UCSD-AML1 (cell line): ENCODE results near the gene PPP1R9A.

Experiments
- DNase-seq: peaks from one replicate; lab custom pipeline; 2025; ENCODE audit not compliant: unreplicated experiment; lab: John Stamatoyannopoulos, UW

Gene PPP1R9A

DNA sequence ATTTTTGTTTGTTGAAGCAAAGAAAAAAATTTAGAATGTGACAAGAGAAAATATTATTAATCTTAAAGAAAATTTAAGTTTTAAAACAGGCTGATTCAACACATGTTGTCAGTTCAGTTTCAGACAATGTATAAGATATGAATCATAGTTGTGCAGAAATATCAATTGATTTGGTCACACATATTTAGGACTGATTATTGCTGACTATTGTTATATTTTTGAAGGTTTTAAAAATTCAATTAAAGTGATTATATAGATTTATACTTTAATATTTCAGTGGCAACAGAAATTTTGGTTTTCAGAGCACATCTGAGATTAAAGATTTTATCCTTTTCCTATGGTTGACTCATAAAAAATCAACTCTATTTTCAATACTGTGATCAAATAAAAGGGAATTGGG lies 284.4 kb downstream of the PPP1R9A start:
- no peak for DNase-seq

DNA sequence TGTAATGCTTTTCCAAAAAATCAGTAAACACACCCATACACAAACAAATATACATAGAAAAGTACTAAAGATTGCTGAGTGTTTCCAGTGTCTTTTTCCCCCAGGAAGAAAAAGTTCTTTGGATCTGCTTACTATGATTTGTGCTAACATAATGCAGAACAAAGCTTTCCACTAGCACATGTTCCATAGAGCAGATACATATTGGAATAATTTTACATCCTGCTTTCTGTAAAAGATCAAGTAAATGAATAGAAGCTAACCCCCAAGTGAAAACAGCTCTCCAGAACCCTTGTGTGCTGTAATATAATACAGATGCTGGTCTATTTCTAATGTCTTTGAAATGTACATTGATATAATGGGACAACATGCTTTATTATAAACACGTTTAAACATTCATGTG lies 291.5 kb downstream of the PPP1R9A start:
- no peak for DNase-seq

DNA sequence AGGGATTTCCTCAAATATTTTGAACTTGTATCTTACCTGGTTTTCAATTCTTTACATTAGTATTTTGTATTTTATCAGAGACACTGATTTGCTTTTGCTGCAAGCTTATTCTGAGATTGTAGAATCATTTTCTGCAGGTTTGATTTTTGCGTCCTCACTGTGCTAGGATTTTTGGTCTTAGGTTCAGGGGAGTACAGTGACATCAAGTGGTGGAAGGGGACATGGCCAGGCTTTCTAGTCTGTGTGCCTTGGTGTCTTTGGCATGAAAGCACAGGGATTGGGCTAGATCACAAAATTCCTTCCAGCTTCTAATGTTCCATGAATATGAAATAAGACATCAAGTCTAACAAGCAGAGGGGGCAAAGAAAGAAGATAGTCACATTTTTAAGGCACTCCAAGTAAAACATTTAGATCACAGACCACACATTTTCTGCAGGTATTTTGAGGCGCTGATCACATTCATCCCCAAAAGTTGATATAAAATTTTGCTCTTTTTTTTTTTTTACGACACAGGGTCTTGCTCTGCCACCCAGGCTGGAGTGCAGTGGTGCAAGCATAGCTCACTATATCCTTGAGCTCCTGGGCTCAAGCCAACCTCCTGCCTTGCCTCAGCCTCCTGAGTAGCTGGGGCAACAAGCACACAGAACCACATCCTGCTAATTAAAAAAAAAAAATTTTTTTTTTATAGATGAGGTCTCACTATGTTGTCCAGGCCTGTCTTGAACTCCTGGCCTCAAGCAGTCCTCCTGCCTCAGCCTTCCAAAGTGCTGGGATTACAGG lies 292.6 kb downstream of the PPP1R9A start:
- peak; percentile 1 for DNase-seq

DNA sequence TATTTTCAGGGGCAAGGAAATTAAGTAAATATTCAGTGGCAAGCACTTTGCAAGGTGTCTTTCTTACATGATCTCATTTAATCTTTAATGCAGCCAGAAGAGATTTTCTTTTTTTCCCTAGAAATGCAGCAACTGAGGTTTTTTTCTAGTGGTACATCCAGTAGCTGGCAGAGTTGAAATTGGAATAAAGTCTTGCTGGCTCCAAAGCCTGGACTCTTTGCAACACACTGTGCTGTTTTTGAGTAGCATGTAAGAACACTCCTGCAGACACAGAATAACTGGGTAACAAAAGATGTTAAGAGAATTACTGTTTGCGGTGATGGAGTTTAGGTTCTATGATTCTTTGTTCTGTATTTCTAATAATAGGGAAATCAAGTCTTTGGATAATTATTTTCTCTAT lies 293.3 kb downstream of the PPP1R9A start:
- DNase-seq: no peak

DNA sequence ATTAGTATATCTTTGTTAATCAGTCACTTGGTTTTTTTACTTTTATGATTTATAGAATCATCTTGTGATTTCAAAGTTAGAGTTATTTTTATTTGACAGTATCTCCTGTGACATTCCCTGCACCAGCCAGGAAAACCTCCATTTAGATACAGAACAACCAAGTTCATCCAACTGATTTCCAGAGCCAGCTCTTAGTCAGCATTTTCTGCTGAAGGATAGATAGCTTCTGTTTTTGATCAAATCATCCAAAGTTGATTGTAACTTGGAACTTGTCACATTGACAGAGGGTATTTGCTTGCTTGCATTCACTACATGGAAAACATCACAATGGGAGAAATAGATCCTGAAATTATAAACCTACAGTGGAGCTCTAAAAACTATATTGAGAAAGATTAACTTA lies 294.3 kb downstream of the PPP1R9A start:
- DNase-seq: no peak

DNA sequence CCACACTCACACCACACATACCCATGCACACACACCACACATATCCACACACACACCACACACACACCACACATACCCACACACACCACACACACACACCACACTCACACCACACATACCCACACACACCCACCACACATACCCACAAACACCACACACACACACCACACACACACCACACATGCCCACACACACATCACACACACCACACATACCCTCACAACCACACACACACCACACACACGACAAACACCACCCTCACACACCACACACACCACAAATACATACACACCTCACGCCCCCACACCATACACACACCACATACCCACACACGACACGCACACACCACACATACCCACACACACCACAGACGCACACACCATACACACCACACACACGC lies 297.2 kb downstream of the PPP1R9A start:
- DNase-seq: no peak

DNA sequence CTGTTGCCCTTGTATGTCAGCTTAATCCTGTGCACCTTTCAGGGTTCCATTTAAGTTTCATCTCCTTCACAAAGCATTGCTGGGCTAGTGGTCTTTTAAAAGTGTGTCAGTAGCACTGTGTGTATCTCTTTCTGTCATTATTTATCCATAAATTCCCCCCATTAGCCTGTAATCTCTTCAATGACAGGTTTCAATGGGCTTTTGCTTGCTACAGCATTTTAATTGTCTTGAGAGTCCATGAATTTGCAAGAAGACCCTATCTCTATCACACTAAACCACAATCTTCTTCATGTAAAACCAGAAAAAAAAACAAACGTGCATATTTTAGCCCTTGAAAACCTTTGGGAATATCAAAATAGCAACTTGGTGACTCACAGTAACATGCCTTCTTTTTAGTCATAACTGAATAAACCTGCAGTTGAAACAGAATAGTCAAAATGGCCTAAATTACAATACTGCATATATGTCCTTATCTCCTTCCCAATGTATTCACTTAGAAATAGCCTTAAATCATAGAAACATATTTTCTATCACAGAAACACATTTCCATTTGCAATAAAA lies 298.4 kb downstream of the PPP1R9A start:
- no peak for DNase-seq

DNA sequence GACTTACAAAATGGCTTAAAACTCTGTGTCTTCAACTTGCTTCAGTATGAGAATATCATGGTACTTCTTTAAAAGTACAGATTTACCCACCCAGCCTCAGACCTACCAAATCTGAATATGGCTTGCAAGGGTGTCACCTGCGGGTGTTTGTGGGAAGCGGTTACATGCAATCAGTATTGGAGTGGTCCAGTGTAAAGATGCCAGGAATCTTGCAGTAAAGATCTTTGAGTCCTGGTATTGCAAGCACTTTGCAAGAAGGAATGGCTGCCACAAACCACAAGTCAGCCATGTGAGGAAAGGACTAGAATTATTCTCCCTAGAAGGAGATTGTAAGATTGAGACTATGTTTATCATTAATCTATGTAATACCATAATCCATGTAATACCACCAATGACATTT lies 301.9 kb downstream of the PPP1R9A start:
- no peak for DNase-seq

DNA sequence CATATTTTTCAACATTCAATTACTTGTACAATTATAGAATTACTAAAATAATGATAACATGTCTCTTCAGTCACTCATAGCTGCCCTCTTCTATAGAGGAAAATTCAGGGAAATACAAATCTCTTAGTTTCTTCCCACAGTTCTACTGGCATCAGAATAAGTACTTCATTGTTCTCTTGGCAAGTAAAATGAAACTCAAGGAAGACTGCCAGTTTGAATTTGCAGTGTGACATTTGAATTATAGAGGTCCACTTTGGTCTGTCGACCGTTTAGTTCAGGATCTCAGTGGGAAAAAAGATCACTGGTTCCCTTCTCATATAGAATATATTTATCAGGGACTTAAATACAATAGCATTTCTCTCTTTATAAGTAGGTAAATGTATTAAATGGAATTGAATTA lies 302.4 kb downstream of the PPP1R9A start:
- no peak for DNase-seq

DNA sequence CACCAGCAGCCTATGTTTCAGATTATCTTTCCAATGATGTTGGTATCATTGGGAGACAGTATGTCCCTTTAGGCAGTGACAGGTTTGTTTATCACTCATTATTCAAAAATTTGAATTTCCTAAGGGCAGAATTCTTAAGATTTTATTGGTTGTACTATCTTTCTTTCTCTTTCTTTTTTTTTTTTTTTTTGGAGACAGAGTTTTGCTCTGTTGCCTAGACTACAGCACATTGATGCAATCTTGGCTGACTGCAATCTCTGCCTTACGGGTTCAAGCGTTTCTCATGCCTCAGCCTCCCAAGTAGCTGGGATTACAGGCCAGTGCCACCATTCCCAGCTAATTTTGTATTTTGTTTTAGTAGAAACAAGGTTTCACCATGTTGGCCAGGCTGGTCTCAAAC lies 305.8 kb downstream of the PPP1R9A start:
- no peak for DNase-seq

DNA sequence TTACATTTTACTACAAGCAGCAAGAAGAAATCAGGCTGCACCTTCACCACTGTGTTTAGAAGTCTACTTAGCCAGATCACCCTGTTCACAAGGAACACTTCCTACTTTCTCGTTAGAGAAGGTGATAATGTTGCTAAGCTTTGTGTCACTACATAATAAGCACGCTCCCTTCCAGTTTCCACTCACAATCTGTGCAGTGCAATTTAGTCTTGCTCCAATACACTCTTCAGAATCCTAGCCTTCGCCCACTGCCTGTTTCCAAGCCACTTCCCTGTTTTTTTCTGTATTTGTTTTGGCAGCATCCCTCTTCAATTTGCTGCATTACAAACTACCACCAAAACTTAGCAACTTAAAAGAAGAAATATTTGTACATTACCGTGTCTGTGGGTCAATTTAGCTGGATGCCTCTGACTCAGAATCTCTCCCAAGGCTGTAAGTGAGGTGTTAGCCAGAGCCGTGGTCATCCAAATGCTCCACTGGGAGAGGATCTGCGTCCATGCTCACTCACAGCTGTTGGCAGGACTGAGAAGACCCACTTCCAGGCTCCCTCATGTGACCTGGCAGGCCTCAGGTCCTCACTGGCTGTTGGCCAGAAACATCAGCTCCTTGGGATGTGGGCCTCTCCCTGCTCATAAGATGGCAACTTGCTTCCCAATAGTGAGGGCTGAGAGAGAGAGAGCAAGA lies 306.6 kb downstream of the PPP1R9A start:
- DNase-seq: no peak

DNA sequence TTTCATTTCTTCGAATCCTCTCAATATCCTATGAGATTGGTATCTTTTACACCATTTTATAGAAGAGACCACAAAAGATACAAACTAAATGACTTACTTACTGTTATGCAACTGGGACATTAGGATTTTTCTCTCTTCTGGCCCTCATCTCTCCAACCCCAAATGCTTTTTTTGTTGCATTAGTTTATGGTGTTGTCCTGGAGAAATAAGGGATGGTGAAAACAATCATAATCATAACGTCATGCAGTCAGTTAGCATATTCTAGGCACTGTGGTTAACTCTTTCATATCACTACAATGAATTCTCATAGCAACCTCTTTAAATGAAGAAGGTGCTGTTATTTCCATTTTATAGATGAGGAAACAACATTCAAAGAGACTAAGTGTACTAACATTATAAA lies 312.3 kb downstream of the PPP1R9A start:
- no peak for DNase-seq

DNA sequence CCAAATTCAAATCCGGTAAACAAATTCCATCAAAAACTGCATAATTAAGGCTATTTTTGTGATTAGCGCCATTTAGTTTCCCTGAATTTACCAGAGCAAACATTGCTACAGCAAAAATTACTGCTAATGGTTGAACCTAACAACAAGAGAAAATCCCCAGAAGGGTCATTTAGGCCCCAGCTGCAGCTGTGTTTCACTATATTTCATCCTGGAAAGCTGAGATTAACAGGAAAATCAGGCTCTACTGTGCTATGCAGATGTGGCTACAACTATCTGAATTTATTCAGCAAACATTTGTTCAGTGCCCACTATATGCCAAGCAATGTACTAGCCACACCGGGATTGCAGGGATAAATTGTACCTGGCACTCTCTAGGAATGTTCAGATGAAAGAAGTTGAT lies 312.9 kb downstream of the PPP1R9A start:
- no peak for DNase-seq

DNA sequence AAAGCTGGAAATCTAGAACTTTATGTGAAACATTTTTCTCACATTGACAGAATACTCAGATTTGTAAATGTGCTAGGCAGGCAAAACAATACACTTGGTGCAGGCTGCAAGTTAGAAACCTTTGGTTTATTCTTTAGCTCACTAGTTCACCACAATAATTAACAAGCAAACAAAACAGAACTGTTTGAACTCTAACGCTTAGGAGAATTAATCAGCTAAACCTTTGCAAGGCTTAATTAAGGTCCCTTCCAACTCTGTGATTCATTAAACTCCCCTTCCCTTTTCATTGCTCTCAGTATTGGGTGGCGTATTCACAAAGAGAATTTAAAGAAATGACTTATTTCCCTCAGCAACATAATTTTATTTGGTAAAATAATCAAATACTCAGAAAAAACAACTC lies 317.9 kb downstream of the PPP1R9A start:
- DNase-seq: no peak

DNA sequence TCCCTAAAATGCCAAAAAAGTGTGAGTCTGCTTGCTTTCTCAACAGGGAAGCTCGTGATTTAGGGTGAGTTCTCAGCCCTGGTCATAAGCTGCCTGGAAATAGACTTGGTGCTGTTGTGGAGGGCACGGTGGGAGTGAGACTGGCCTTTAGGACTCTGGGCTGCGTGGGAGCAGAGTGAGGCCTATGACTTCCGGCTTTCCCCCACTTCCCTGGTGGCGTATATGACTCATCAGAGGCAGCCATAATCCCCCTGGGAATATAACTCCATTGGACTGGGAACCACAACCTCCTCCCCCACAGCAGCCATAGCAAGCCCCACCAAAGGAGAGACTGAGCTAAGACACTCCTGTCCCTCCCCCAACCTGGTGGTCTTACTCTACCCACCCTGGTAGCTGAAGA lies 321.9 kb downstream of the PPP1R9A start:
- DNase-seq: no peak

DNA sequence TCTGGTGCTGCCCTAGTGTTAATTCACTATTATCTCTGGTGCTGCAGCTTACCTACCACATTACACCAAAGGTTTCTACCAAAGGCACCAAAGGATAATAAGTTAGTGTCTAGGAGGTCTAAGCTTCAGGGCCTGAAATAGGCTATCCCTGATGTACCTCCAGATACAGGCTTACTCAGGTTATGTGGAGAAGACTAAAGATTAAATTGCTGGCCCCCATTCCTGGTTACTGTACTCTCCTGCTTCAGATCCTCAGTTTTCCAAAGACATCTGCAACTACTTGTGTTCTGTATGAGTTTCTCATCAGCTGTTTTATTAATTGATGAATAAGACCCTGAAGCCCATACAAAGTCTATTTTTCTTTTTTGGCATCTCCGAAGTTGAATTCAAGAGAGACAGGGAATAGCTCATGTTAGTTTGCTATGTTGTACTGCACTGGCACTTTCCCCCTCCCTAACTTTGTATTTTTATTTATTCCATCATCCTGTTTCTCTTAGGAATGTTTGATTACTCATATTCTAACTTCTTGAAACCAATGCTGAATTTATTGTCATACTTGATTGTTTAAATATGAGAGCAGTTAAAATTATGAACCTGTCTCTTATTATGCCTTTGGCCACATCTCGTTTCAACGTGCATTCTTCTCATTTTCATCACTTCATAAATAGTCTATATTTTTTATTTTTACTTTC lies 331.0 kb downstream of the PPP1R9A start:
- no peak for DNase-seq

DNA sequence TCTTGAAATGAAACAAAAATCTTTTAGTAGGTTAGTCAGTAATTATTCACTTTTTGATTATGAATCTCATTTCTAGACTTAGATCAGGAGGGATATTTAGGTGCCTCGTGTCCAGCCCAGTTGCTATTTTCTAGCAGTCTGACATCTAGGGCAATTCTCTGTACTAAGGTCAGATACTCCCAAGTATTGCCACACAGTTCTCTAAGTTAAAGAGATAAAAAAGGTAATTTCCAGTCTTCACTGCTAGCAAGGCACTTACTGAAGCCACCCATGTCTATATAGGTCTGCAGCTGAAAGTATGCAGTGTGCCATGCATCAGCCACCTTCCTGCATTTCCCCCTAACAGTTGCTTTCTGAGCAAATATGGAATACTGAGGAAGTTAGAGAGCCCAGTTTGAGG lies 333.5 kb downstream of the PPP1R9A start:
- no peak for DNase-seq

DNA sequence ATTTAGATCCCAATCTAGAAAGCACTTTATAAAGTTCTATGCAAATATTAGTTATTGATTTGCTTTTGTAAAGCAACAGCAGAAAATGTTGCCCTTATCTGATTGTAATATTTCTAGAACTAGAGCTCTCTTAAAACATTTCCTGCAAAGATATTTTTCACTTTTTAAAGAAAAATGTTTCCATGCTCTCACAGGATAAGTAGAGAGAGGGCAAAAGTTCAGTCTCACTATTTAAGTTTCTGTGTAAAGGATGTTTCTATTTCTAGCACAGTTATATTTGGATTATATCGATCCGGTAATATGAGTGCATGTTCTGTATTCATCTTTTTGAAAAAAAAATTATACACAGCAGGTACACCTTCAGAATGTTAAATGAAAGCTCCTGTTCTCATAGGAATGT lies 334.9 kb downstream of the PPP1R9A start:
- no peak for DNase-seq

DNA sequence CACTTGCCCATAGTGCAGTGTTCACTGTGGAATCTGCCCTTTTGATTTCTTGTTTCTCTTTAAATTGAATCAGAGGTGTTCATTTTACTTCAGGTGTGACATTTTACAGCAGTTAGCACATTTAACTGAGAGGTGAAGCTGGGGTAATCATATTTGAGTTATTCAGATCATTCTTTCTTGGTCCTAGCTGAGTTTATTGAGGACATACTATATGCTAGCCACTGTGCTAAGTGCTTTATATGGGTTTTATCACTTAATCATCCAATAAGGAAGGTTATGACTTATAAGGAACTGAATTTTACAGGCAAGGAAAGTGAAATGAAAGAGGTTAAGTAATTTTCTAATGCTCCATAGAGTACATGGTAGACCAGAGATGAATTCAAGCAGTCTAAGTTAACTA lies 337.2 kb downstream of the PPP1R9A start:
- DNase-seq: no peak

DNA sequence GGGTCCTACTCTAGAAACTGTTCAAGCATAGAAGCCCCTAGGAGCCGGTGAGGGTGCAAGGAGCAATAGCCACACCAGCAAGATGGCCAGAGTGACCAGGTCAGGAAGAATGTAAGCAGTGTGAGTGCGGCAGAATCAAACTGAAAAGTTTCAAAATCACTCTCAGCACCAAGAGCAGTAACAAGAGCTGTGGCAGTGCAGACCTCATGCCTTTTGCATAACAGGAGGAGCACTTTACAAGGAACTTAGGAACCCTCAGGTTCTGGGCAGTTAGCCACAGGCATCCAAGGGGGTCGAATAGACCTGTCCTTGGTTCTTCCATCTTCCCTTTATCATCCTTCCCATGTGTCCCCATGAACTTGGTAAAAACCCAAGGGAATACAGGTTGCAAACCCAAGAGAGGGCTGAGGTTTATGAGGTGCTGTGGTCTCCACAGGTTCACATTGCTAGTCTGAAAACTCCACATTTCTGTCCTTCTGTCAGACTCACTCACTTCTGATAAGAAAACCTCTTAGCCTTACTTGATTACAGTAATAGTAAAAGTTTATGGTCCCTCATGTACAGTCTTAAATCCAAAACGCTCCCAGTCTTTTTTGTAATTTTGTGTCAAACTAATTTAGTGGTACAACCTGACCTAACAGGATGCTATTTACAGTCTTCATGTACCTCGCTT lies 338.6 kb downstream of the PPP1R9A start:
- DNase-seq: no peak

DNA sequence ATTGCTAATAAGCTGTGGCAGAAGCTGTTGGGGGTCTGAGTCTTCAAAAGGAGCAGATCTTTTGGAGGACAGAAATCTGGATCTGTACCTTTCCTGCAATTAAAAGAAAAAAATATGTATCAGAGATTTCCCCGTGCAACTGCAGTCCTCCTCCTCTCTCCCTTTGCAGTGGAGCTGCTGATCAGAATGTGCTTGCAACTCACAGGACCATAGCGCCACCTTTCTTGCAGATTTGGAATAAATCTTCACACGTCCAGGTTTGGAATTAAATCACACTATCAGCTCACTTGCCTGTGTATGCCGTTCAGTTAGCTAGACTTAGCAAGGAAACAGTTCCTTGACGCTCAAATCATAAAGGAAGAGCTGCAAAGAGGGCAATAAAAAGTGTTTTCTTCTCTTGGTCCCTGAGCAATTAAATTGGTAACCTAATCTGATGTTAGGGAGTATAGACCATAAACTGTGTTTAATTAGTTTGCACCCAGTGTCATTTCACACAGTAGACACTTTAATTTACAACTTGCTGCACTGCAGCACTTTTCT lies 339.5 kb downstream of the PPP1R9A start:
- no peak for DNase-seq
